NB4 (cell line): ENCODE results near the gene VAV3.

Experiments used
- CTCF ChIP-seq: IDR thresholded peaks from one replicate; pipeline ENCODE4 v1.5.1; 2012; ENCODE audit warnings: low read depth, low read length
- MAX ChIP-seq: IDR thresholded peaks from 2 replicates; pipeline ENCODE4 v1.6.1; 2011; ENCODE audit warnings: low read depth, low read length
- MYC ChIP-seq: IDR thresholded peaks from 2 replicates; pipeline ENCODE4 v1.6.1; 2011; ENCODE audit warnings: low read depth, low read length
- POLR2A ChIP-seq: IDR thresholded peaks from 2 replicates; pipeline ENCODE4 v1.6.1; 2011; ENCODE audit warnings: mild to moderate bottlenecking; ENCODE audit not compliant: insufficient read length; ENCODE audit errors: extremely low read depth

- TF ChIP-seq POLR2A = no peak
- no peak for TF ChIP-seq CTCF
- no peak for TF ChIP-seq MAX
- no peak for TF ChIP-seq MYC
These were observed 140.0 kb downstream of the VAV3 start for GRCh38 chr1:107824946-107825345.
